ENCODE results near the gene ZC3H12D.
A peak's percentile ranks its signal among the peaks of the same experiment; 100 is the strongest.

Gene ZC3H12D

DNA sequence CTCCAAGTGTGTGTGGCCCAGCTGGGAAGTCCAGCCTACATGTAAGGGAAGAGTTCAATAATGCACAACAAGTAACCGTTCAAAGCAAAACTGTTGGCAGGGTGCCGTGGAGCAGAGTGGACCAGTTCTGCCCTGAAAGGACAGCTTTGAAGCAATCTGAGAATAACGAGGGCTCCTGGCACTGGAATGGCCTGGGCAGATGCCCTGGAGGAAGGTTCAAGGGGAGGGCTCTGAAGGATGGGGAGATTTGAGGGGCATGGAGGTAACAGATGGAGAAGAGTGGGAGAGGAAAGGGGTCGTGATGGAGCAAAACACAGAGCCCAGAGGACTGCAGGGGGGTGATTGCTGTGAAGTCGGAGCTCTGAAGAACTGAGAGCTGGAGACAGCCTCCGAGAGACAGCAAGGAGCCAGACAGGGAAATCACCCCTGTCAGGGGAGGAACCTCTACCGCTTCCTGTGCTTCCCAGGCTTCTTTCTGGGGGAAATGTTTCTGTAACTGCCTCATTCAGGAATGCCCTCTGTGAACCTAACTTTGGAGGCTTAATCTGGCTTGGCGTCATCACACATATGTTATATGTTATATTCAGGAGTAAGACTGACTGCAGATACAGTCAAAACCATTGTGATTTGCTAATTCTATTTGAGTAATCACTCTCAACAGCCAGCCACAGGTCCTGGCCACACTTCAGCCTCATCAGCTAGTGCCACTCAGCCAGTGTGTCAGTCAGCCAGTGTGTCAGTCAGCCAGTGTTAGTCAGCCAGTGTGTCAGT is 41.2 kb downstream of the ZC3H12D start:
- peak; percentile 72 for DNase-seq (ENCODE audit: low read depth)

DNA sequence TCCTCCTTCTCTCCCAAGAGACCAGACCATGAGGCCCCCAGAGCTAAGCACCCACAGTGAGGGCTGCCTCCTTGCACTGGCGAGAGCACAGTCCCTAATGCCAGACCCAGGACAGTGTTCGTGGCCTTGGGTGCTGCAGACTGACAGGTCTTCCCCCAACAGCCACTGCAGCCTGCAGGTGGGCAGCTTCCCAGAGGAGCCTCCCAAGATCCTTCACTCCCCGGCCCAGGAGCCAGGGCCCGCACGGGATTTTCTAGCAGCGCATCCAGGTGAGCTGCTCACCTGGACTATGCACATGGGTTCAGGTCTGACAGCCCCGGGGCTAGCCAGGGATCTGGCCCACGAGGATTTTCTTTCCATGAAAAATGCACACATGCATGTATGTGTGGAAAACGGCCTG is 43.1 kb downstream of the ZC3H12D start:
- DNase-seq (ENCODE audit: low read depth), result no peak

DNA sequence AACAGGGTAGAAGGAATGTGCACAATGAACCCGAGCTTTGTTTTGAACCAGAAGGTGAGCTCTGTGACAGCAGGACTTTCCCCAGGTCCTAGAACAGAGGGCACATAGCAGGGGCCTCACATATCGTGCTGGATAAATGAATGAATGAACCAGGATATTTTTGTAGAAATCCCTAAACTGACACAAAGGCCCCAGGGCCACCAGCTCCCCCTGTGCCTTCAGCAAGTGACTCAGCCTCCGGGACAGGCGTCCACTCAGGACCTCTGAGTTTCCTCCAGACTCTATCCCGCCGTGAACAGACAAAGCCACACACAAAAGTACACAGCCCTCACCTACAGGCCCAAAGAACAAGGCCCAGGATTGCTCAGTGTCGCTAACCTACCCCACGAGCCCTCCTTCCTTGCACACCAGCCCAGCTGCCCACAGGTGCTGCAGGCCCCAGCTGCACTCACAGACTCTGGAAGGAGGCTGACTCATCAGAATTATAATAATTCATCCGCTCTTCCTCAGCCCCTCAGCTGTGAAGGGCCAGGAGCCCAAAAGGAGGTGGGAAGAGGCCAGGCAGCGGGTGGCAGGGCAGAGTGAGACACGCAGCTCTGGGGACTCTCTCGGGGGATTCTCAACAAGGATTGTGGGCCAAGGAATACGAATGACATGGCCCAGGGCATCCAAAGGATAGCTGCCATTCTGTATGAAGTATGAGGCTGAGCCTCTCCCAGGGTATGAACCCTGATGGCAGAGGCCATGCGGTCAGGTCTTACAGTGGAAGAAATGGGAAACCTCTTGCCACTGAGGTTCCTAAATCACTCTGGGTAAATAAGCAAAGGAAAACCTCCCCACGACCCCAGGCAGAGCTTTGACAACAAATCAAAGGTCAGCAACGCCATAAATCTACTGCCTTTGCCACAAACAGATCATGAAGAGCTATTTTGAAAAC is 43.8 kb downstream of the ZC3H12D start:
- no peak for DNase-seq (ENCODE audit: low read depth)

DNA sequence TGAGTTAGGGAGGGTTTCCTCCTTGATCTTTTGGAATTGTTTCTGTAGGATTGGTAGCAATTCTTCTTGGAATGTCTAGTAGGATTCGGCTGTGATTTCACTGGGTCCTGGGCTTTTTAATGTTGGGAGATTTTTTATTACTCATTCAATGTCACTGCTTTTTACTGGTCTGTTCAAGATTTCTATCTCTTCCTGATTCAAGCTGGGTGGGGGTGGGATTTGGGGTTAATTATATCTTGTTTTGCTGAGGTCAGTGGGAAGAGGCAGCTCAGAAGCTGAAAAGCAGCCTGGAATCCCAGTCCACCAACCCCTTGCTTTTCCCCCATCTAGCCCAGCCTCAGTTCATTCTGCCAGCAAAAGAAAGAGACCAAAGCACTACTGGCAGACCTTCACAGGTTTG is 45.2 kb downstream of the ZC3H12D start:
- DNase-seq (ENCODE audit: low read depth), result peak; percentile 53

DNA sequence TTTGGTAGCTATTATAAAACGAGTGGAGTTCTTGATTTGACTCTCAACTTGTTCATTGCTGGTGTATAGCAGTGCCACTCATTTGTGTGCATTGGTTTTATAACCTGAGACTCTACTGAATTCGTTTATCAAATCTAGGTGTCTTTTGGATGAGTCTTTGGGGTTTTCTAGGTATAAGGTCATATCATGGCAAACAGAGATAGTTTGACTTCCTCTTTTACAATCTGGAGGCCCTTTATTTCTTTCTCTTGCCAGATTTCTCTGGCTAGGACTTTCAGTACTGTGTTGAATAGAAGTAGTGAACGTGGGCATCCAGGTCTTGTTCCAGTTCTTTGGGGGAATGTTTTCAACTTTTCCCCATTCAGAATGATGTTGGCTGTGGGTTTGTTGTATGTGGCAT is 46.0 kb downstream of the ZC3H12D start:
- DNase-seq (ENCODE audit: low read depth), result no peak

DNA sequence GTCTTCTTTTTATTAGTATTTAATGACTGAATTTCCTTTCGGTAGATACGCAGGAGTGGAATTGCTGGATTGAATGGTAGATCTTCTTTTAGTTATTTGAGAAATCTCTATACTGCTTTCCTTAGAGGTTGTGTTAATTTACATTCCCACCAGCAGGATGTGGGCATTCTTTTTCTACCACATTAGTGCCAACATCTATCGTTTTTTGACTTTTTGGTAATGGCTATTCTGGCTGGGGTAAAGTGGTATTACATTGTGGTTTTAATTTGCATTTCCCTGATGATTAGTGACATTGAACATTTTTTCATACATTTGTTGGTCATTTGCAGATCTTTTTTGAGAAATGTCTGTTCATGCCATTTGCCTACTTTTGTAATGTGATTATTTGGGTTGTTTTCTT is 47.6 kb downstream of the ZC3H12D start:
- no peak for DNase-seq (ENCODE audit: low read depth)

DNA sequence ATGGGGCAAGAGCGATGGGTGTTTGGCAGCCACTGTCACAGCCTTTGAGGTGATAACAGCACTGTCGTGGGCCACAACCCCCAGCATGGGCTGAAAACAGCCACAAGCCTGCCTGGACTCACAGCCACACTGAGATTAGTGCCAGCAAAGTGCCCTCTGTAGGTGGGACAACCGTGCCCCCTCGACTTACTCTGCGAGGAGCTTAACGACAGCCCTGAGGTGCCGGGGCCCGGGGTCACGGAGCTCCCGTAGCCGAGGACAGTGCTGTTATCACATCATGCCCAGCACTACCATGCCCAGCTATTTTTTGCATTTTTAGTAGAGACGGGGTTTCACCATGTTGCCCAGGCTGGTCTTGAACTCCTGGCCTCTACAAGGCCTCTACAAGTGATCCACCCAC is 48.2 kb downstream of the ZC3H12D start:
- no peak for DNase-seq (ENCODE audit: low read depth)

DNA sequence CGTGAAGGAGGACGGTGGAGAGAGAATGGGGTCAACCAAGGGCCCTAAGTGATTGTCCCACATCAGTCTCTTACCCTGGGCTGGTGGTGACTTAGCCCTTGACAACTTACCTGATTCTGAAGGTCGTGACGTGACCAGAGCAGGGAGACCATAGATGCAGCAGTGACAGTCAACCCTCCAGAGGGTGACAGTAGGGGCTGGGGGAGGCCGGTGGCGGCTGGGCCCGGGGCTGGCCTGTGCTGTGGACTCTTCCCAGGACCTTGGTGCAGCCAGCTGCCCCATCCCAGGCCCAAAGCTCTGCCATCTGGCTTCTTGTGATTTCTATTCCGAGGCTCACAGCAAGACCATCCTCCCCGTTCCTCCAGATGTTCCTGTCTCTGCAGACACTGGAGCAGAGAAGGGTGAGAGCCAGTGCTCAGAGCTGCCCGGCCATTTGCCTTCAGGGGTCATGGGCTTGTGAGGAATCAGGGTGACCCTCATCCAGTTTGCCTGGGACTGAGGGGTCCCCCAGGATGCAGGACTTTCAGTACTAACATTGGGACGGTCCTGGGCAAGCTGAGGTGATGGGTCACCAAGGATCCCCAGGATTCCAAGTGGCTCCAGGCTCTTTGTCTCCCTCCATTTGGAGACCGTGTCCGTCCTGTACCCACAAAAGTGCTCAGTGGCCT is 48.8 kb downstream of the ZC3H12D start:
- no peak for DNase-seq (ENCODE audit: low read depth)

DNA sequence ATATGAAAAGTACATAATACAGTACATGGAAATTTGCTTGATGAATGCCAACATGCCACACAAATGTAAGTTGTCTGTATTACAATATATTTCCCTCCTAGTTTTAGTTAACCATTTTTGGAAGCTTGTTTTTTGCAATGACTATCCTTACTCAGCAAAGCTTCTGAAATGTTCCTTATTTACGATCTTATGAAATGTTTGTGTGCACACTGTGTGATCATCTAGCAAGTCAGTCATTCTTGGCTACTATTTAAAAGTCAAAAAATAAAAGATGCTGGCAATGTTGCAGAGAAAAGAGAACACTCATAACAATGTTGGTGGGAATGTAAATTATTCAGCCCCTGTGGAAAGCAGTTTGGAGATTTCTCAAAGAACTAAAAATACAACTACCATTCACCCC is 50.9 kb downstream of the ZC3H12D start:
- peak; percentile 11 for DNase-seq (ENCODE audit: low read depth)

DNA sequence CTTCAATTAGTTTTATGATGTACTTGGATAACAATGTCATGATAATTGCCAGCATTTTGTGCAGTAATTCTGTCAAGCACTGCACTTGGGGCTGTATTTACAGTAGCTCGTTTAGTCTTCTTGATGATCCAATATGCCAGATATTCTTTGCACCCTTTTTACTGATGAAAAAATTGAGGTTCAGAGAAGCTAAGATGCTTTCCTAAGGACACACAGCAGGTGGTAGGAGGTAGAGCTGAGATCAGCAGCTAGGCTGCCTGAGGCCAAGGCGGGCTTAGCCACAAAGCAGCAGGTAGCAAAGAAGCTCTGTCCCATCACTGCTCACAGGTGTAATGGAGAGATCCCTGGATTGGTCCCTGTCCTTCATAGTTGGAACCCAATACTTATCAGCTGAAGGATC is 51.4 kb downstream of the ZC3H12D start:
- DNase-seq (ENCODE audit: low read depth), result no peak

DNA sequence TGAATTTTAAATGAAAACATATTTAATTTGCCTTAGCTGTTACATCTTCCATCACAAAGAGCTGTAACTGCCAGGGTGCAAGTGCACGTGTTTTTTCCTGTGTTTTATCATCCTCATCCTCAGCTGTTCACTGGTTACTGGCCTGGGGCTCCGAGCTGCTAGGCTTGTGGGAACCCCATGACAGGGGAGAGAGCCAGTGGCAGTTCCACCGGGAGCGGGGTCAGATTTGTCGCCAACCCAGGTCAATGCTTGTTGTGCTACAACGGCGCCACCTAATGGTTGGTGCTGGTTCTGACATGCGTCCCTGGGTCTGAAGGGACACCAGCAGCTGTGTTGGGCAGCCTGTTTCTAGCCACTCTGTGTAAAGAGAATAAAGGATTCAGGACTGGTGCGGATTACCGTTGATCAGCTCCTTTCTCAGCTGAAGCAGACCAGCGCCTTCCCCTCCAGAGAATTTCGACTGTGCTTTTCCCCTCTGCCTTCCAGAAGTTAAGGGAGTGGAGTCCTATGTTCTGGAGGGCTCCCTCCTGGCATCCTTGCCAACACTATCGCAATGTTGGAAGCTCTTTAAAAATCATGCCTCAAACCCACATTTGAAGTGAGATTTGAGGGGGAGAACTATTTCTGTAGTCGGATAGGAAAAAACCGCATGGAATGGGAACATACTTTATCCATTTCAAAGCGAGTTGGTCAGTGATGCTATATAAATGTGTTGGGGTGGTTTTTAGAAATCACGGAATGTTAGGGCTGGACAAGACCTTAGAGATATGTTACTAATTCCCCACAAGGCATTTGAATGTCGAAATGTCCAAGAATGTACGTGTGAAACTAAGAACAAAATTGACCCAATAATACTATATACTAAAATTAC is 52.7 kb downstream of the ZC3H12D start:
- peak; percentile 82 for DNase-seq (ENCODE audit: low read depth)

DNA sequence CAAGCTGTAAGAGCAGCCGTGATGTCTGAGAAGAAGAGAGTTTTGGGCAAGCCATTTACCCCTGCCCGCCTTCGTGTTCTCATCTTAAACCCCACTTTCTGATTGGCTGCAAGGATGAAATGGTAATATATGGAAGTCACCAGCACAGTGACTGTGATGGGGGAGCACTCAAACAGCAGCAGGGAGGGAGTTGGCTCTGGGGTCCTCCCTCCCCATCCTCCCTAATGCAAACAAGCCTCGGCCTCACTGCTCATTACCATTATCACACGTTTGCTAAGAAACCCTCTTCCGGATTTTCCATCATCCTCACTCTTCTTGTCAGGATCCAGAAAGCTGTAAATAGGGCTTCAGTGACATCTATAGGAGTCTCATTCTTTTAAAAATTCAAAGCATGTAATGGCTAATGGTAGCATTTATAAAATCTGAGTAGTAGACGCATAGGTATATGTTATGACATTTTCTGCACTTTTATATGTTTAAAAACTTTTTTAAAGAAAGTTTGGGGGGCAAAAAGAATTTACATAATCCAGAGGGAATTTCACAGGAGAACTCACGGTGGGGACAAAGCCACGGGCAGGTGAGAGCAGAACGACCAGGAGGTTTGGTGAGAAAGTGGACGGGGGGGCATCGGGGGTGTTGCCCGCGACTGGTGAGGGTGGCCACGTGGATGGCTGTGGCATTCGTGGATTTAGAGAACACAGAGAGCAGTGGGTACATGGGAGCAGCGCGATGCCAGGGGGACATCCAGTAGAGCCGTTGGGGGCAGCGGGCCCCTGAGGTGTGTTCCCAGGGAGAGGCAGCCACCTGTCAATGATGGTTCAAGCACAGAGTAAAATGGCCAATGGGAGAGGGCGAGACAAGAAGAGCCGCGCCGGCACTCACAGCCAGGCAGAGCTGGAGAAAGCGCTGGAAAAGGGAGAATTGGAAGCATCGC is 55.1 kb downstream of the ZC3H12D start:
- DNase-seq (ENCODE audit: low read depth), result no peak

DNA sequence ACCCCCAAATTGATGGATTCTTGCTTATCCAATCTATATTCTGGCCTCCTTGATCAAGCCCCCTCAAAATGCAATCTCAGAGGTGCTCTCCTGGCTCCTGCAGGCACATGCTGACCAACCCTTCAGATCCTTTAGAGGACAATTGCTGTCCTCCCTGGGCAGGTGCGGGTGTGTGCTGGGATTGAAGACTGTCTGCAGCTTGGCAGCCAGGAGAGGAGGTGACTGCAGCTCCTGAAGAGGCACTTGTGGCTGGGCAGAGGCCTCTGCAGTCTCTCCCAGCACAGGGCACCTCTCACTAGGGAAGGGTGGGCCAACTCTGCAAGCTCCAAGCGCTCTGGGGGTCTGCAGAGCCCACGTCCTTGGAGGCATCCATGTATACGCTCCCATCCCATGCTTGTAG is 56.2 kb downstream of the ZC3H12D start:
- no peak for DNase-seq (ENCODE audit: low read depth)

DNA sequence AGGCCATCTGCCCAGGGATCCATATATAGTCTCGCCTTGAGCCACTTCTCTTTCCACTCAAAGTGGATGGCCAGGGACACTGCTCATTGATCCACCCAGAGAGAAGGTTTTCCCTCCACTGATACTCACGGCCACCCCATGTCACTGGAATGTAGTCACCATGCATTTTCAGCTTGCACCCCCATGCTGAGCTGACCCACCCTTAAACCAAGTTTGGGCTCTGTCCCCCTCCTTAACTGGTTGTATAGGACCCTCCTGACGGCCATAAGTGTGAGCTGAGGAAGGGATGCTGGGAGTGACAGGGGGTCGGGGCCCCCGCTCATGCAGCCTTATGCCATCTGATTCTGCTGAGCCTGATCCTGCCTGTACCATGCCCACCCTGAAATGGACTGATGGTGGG is 59.1 kb downstream of the ZC3H12D start:
- DNase-seq (ENCODE audit: low read depth), result no peak

DNA sequence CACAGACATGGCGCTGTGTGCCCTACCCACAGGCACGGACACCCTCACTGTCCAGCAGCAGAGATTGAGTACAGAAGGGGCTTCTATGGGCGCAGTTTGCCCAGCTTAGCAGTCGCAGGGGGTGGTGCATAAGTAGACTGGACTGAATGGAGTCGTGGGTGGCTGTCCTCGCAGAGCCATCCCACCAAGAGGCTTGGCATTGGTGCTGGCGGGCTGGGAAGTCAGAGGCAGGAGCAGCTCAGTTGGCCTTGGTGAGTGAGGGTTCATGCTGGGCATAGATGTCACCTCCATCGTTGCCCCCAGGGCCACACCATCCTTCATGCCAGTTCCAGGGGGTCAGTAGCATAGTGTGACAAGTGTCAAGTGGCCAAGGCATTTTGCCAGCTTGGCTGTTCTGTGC is 59.6 kb downstream of the ZC3H12D start:
- DNase-seq (ENCODE audit: low read depth), result no peak

DNA sequence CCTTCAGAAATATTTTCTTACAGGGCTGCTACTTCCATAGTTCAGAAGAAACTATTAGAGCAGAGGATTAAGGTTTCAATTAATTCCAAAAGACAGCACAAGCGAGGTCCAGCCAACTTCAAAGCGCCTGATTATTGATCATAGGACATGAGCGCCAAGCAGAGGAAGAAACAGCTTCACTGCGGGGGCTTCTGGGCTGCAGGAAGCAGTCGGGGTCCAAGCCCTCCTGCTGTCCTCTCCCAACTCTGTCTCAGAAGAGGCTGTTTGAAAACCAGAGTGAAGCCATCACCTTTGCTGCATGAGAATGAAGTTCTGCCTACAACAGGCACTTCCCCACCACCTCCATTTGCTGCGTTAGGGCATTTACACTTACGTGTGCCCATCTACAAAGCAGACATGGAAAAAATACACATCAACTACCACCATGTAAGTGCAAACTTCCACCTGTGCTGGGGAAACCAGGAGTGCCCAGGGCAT is 60.8 kb downstream of the ZC3H12D start:
- DNase-seq (ENCODE audit: low read depth), result no peak

DNA sequence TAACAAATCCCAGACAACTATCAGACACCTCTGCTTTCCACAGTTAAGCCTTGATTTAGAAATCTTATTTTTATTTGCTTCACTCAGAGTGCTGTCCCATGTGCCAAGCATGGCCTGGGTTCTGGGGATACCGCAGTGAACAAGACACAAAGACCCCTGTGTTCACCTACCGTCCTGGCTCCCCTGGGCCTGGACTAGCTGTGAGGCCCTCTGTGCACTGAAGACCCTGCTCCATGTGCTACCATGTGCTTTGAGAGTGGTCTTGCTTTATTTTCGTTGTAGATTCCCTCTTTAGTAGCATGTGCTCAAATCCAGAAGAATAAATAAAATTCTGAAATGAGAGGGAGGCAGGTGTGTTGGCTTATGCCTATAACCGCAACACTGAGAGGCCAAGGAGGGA is 62.2 kb downstream of the ZC3H12D start:
- DNase-seq (ENCODE audit: low read depth), result no peak

DNA sequence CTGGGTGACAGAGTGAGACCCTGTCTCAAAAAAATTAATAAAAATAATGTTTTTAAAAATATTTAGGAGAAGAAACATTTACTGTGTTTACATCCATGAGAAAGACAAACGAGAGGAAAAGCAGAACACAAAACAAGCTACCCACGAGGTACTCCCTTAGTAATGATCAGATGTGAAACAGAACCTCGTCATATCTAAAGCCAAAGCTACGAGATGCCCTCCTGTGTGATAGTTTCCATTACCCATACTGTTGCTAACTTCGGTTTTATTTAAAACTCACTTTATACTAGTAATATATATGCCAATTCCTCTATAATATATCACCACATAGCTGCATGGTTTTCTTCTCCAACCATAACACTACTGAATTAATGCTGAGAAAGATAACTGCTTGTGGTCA is 63.7 kb downstream of the ZC3H12D start:
- no peak for DNase-seq (ENCODE audit: low read depth)

DNA sequence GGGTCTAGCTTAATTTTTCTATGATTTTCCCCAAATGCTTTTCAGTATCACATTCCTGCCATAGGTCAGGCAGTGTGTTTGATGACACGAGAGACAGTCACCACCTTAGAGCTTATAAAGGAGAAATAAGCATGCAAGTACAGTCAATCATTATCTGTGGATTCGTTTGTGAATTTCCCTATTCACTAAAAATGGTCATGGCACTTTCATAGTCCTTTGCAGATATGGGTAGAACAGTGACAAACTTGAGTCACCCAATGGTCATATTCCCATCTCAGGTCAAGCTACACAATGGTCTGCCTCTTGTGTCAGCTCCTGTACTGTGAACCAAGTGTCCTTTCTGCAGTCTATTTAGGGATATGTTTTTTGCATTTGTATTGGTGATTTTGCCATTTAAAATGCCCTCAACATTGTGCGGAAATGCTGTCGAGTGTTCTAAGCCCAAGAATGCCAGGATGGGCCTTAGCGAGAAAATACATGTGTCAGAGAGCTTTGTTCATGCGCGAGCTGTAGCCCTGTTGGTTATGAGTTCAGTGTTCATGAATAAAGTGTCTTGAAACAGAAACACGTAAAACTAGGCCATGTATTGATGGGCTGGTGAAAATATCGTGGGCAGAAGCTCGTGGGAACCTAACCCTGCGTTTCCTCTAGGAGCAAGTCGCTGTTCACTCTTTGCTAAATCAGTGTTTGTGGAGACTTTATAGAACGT is 65.0 kb downstream of the ZC3H12D start:
- no peak for DNase-seq (ENCODE audit: low read depth)

DNA sequence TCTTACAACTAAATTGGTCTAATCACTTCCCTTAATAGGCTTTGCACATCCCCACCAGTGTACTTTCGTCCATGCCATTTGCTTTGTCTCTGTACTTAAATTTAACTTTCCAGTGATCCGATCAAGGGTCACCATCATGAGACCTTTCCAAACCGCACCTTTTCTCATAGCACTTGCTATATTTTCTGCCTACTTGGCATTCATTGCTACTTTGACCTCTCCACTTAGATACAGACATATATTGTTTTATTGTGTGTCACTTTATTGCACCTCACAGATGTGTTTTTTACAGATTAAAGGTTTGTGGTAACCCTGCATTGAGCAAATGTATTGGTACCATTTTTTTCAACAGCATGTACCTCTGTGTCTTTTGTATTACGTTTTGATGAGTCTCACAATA is 70.0 kb downstream of the ZC3H12D start:
- DNase-seq (ENCODE audit: low read depth), result no peak
